Neural progenitor cell (in vitro differentiated cells): ENCODE results near the gene TMEM178B. TPM values are rescaled to one million over a fixed set of nuclear protein-coding genes. Genes with fewer than 3 reads are reported as not detected.

Source experiments
- DNase-seq: peaks from one replicate; pipeline ENCODE4 v3.0.0-alpha.2; 2016; ENCODE audit warnings: low spot score
- H2AFZ ChIP-seq: fragments of 200-600 bp; sonication (generic); replicated peaks from 2 replicates; pipeline ENCODE4 v1.6.1; 2016; ENCODE audit warnings: antibody characterized with exemption
- H3F3A ChIP-seq: fragments of 200-600 bp; sonication (generic); 2 replicates; pipeline ENCODE4 v1.6.1; 2016; ENCODE audit warnings: antibody characterized with exemption, low read depth
- H3K27ac ChIP-seq: fragments of 200-600 bp; sonication (generic); 2 replicates; pipeline ENCODE4 v1.5.1; 2016; ENCODE audit warnings: mild to moderate bottlenecking
- H3K27me3 ChIP-seq: fragments of 200-600 bp; sonication (generic); 2 replicates; pipeline ENCODE4 v1.6.1; 2016; ENCODE audit warnings: mild to moderate bottlenecking, moderate library complexity
- H3K36me3 ChIP-seq: fragments of 200-600 bp; sonication (generic); 2 replicates; pipeline ENCODE4 v1.5.1; 2016
- H3K4me1 ChIP-seq: fragments of 200-600 bp; sonication (generic); 2 replicates; pipeline ENCODE4 v1.6.1; 2016; ENCODE audit warnings: mixed run types
- H3K4me2 ChIP-seq: fragments of 200-600 bp; sonication (generic); 2 replicates; pipeline ENCODE4 v1.6.1; 2016
- H3K4me3 ChIP-seq: fragments of 200-600 bp; sonication (generic); 2 replicates; pipeline ENCODE4 v1.5.1; 2016
- H3K79me2 ChIP-seq: fragments of 200-600 bp; sonication (generic); 2 replicates; pipeline ENCODE4 v1.6.1; 2016; ENCODE audit warnings: low read depth
- H3K9ac ChIP-seq: fragments of 200-600 bp; sonication (generic); 2 replicates; pipeline ENCODE4 v1.6.1; 2016
- H3K9me3 ChIP-seq: fragments of 200-600 bp; sonication (generic); 2 replicates; pipeline ENCODE4 v1.5.1; 2016; ENCODE audit warnings: low read depth
- H4K20me1 ChIP-seq: fragments of 200-600 bp; sonication (generic); 2 replicates; pipeline ENCODE4 v1.6.1; 2016; ENCODE audit warnings: low read depth
- H3K27ac Mint-ChIP-seq: 3 replicates; pipeline ENCODE4 v1.8.0; 2021; ENCODE audit warnings: mixed read lengths
- H3K27me3 Mint-ChIP-seq: 2 replicates; pipeline ENCODE4 v1.8.0; 2022; ENCODE audit warnings: low read depth, mild to moderate bottlenecking, inconsistent platforms, moderate library complexity, mixed read lengths; ENCODE audit not compliant: insufficient read depth
- H3K36me3 Mint-ChIP-seq: 3 replicates; pipeline ENCODE4 v1.8.0; 2021; ENCODE audit warnings: mixed read lengths
- H3K4me1 Mint-ChIP-seq: 3 replicates; pipeline ENCODE4 v1.8.0; 2021; ENCODE audit warnings: mixed read lengths
- H3K4me3 Mint-ChIP-seq: 3 replicates; pipeline ENCODE4 v1.8.0; 2021; ENCODE audit warnings: mild to moderate bottlenecking, moderate library complexity, mixed read lengths
- H3K9me3 Mint-ChIP-seq: 3 replicates; pipeline ENCODE4 v1.8.0; 2020; ENCODE audit warnings: mixed read lengths
- EZH2 ChIP-seq: fragments of 200-600 bp; sonication (generic); IDR thresholded peaks from 2 replicates; pipeline ENCODE4 v1.6.1; 2017; ENCODE audit warnings: antibody characterized with exemption, mild to moderate bottlenecking, moderate library complexity
- EZH2phosphoT487 ChIP-seq: fragments of 200-600 bp; sonication (generic); IDR thresholded peaks from 2 replicates; pipeline ENCODE4 v1.6.1; 2017; ENCODE audit warnings: antibody characterized with exemption
- total RNA-seq: library from RNA; depleted of rRNA; stranded (reverse); fragments of >200 nt; gene quantifications from 2 replicates; pipeline ENCODE4 v1.2.3, GENCODE V29; 2015; ENCODE audit warnings: low replicate concordance
- TF ChIP-seq, protein P1 (sequence below): fragments of 200-600 bp; sonication (generic); IDR thresholded peaks from 2 replicates; pipeline ENCODE4 v1.5.1; 2017; ENCODE audit warnings: antibody characterized with exemption, mild to moderate bottlenecking

TMEM178B gene
- total RNA-seq, 1 donor from 2014 or later: 2.9 TPM

DNA sequence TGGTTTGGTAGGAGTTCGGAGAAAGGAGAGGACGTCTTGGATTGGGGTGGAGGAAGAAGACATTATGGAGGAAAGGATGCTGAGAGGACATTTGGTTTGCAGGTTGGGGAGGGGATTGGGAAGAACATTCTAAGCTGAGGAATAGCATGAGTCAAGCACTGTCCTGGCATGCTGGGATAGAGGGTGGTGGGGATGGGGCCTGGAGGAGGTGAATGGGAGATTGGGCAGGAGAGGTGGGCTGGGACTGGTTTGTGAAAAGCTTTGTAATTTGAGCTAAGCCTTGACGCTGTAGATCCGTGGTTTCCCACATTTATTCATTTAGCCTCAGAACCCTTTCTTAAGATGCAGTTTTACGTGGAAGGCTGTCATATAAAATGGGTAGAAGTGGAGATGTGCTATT lies 52.2 kb downstream of the TMEM178B start:
- Histone ChIP-seq H4K20me1 (no peaks in the 10 kb centered on the region), H2AFZ (no peak overlapping the region), H3K4me3 (no peak overlapping the region), H3F3A (no peaks in the 10 kb centered on the region), H3K9ac (no peak overlapping the region), H3K27me3 (no peaks in the 10 kb centered on the region), H3K79me2 (no peaks in the 10 kb centered on the region), H3K27ac (no peak overlapping the region), H3K4me2 (no peak overlapping the region), H3K9me3 (no peaks in the 10 kb centered on the region), H3K36me3 (no peaks in the 10 kb centered on the region), H3K4me1 (no peaks in the 10 kb centered on the region)
- Mint-ChIP-seq H3K4me1 (no peaks in the 10 kb centered on the region), H3K36me3 (no peaks in the 10 kb centered on the region), H3K27ac (peak overlapping the region; percentile 2), H3K9me3 (no peaks in the 10 kb centered on the region), H3K4me3 (no peak overlapping the region), H3K27me3 (peaks cover 2% of the 10 kb centered on the region)
- DNase-seq: no peak
- no peak for TF ChIP-seq EZH2
- TF ChIP-seq, protein P1, sequence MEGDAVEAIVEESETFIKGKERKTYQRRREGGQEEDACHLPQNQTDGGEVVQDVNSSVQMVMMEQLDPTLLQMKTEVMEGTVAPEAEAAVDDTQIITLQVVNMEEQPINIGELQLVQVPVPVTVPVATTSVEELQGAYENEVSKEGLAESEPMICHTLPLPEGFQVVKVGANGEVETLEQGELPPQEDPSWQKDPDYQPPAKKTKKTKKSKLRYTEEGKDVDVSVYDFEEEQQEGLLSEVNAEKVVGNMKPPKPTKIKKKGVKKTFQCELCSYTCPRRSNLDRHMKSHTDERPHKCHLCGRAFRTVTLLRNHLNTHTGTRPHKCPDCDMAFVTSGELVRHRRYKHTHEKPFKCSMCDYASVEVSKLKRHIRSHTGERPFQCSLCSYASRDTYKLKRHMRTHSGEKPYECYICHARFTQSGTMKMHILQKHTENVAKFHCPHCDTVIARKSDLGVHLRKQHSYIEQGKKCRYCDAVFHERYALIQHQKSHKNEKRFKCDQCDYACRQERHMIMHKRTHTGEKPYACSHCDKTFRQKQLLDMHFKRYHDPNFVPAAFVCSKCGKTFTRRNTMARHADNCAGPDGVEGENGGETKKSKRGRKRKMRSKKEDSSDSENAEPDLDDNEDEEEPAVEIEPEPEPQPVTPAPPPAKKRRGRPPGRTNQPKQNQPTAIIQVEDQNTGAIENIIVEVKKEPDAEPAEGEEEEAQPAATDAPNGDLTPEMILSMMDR: no peak
- no peak for TF ChIP-seq EZH2phosphoT487

DNA sequence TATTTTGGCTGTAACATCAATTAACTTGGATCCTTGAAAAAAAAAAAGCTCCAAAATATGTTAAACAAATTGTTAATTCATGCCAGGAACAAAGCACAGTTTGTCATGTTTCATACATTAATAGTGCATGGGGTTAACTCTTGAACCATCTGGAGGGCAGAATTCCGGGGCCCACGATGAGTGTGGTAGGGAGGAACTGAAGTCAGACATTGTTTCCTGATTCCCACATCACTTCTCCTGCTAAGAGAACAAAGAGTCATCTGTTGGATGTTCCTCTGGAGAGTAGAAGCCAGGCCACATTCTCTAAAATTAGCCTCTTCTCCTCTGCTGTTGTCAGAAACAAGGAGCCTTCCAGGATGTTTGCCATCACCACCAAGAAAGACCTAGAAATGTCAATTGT lies 54.6 kb downstream of the TMEM178B start:
- H3K36me3 ChIP-seq: no peaks in the 10 kb centered on the region
- no peak overlapping the region for H3K27ac ChIP-seq
- H3K4me3 ChIP-seq: no peak overlapping the region
- Mint-ChIP-seq H3K4me3 (no peak overlapping the region), H3K27me3 (peaks cover 2% of the 10 kb centered on the region), H3K9me3 (no peaks in the 10 kb centered on the region), H3K4me1 (no peaks in the 10 kb centered on the region), H3K27ac (no peak overlapping the region), H3K36me3 (no peaks in the 10 kb centered on the region)
- no peak overlapping the region for H3K4me2 ChIP-seq
- H2AFZ ChIP-seq: no peak overlapping the region
- no peaks in the 10 kb centered on the region for H3F3A ChIP-seq
- no peaks in the 10 kb centered on the region for H4K20me1 ChIP-seq
- no peaks in the 10 kb centered on the region for H3K9me3 ChIP-seq
- no peak overlapping the region for H3K9ac ChIP-seq
- TF ChIP-seq EZH2phosphoT487: no peak
- TF ChIP-seq, protein P1: no peak
- H3K27me3 ChIP-seq: no peaks in the 10 kb centered on the region
- no peaks in the 10 kb centered on the region for H3K79me2 ChIP-seq
- no peak for DNase-seq
- H3K4me1 ChIP-seq: no peaks in the 10 kb centered on the region

DNA sequence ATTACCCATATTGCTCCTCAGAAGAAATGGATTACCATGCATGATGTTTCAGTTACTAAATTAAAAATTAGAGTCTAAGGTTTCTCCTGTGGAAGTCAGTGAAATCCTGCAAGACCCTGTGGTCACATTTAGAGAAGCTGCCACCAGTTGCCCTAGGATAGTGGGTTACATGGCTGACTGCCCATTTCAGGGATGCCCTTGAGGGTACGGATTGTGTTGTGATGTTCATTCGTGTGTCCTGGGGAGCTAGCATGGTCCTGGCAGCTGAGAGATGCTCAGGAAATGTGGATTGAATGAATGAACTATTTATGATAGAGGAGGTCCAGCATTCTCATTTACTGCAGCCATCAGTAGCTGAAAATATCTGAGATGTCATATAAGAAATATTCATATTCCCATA lies 55.1 kb downstream of the TMEM178B start:
- Histone ChIP-seq H3K9me3 (no peaks in the 10 kb centered on the region), H4K20me1 (no peaks in the 10 kb centered on the region), H3K4me2 (no peak overlapping the region), H3K79me2 (no peaks in the 10 kb centered on the region), H3K36me3 (no peaks in the 10 kb centered on the region), H2AFZ (no peak overlapping the region), H3K27ac (no peak overlapping the region), H3F3A (no peaks in the 10 kb centered on the region), H3K9ac (no peak overlapping the region), H3K4me3 (no peak overlapping the region), H3K4me1 (no peaks in the 10 kb centered on the region), H3K27me3 (no peaks in the 10 kb centered on the region)
- H3K36me3 Mint-ChIP-seq: no peaks in the 10 kb centered on the region
- peaks cover 2% of the 10 kb centered on the region for H3K27me3 Mint-ChIP-seq
- no peak overlapping the region for H3K4me3 Mint-ChIP-seq
- no peak for DNase-seq
- H3K4me1 Mint-ChIP-seq: no peaks in the 10 kb centered on the region
- TF ChIP-seq, protein P1: no peak
- TF ChIP-seq EZH2phosphoT487 (no peak), EZH2 (no peak)
- H3K9me3 Mint-ChIP-seq: no peaks in the 10 kb centered on the region
- H3K27ac Mint-ChIP-seq: no peak overlapping the region
